Nucleus accumbens (tissue), 56 donors: ENCODE data around the gene HYAL1.
"Not testable (repeated sequence)": the region's sequence is repeated elsewhere in the genome, so short reads cannot be mapped to it uniquely, and the experiment has no call there.

ENCODE experiments used
- DNase-seq, 56 donors: peaks; one replicate each; lab custom pipeline; 2025; lab: John Stamatoyannopoulos, UW

The HYAL1 gene

DNA sequence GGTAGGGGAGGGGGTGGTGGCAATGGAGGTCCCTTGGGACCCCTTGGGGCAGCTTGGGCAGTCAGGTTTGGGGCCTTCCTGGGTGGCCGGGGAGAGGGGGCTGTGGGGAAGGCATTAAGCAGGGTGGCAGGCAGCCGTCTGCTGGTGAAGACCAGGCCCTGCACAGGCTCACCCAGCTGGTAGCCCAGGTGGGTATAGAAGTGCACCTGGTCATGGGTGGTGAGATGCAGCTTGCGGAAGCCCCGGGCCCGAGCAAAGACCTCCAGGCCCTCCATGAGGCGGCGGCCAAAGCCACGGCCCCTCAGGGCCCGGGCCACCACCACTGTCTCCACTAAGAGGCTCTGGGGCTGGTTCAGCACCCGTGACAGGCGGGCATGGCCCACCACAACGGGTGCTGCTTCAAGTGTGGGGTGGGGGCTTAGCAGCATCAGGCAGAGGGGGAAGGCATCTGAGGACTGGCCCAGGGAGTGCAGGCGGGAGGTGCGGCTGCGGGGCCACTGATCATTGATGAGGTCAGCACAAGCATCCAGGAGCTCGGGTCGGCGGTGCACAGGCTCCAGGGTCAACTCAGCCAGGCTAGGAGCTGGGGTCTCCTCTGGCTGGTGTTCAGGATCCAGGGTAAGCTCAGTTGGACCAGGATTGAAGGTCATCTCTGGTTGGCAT, 6.5 kb downstream of the HYAL1 start:
- DNase-seq: no peak

DNA sequence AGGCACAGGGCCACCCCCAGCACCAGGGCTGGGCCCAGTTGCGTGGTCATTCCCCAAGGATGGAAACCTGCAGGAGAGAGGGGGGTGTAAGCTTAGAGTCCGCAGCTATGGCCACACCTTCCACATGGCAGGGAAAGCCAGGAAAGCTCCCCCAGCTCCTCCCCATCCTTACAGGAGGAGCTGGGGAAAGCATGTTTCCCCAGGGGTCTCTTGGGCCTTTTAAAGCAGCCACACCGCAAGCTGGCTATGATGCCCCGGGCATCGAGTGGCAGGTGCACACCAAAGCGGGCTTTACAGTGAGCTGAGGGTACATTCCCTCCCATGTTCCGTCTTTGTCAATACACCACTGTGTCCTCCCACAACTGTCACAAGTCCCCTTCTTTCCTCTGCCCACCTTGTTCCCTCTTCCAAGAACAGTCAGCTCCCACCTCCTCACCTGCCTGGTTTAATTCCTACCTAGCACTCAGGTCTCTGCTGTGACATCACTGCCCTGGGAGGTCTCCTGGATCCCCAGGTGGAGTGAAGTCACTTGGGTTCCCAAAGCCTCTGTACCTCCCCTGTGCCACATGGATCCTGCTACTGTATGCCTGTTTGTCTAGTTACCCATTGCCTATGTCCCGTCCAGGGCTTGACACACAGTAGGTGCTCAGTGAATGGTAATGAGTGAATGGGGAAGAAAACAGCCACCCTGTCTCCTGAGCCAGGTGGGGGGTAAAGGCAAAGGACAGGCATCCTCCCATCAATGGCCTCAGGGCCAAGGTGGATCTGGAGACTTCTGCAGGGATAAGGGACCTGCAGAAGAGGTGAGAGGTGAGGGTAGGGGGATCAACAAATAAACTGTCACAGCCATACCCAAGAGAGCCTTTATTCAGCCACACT, 7.6 kb downstream of the HYAL1 start:
- peak in 5 of 56 donors; percentile 12 to 44 (median 39) for DNase-seq

GRCh38 chr3:50294492-50295403, 8.6 kb downstream of the HYAL1 start:
- no peak for DNase-seq

GRCh38 chr3:50294089-50294488, 9.3 kb downstream of the HYAL1 start:
- DNase-seq: no peak

- no peak for DNase-seq
Observed at GRCh38 chr3:50293079-50293801, 10.1 kb downstream of the HYAL1 start.

GRCh38 chr3:50292159-50293078, 11.0 kb downstream of the HYAL1 start, which contains the start of gene IFRD2:
Gene IFRD2 (minus strand): TSS chr3:50292429. CDS start chr3:50292274, 155 bp downstream.
- DNase-seq: peak; percentile 86 to 99 (median 97)

GRCh38 chr3:50290161-50290641, 13.2 kb downstream of the HYAL1 start:
- no peak for DNase-seq

DNA sequence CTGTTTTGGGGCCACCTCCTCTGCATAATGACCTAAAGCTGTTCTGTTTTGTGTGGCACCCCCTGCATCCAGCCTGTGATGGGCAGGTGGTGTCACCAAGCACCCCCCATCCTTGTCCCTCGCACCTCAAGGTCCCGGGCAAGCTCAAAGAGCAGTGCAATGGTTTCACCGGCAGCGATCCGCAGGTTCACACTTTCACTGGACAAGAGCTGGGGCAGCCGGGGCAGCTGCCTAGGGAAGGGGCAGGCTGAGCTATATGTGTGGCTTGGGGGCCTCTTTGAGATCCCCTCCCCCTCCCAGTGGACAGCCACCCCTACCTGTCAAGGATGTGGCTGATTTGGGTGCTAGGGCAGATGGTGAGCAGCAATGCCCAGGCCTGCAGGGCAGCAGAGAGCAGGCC, 14.2 kb downstream of the HYAL1 start:
- no peak for DNase-seq

DNA sequence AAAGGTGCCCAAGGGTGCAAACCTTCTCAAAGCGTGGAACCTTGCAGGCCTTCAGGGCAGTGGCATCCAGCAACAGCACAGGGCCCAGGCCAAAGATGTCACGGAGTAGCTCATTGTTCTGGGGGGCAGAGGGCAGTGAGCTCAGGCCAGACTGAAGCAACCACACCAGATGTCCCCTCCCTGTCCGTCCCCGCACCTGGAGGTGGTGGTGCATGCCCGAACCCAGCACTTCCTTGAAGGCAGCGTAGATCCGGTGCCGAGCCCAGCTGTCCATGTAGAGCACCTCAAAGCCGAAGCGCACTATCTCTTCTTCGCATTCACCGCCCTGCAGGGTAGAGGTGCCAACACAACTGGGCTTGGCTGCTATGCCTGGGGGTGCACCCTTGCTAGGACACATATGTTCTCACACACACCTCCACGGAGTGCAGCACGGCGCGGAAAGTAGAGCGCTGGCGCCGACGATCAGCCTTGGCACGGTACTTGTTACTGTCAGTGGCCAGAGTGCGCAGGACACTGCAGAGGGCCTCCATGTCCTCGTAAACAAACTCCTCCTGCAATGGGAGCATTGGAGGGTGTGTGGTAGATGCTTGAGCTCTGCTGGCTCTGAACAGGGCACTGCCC, 14.9 kb downstream of the HYAL1 start:
- DNase-seq: no peak

- no peak for DNase-seq
Observed at GRCh38 chr3:50287262-50287661, 16.1 kb downstream of the HYAL1 start.

DNA sequence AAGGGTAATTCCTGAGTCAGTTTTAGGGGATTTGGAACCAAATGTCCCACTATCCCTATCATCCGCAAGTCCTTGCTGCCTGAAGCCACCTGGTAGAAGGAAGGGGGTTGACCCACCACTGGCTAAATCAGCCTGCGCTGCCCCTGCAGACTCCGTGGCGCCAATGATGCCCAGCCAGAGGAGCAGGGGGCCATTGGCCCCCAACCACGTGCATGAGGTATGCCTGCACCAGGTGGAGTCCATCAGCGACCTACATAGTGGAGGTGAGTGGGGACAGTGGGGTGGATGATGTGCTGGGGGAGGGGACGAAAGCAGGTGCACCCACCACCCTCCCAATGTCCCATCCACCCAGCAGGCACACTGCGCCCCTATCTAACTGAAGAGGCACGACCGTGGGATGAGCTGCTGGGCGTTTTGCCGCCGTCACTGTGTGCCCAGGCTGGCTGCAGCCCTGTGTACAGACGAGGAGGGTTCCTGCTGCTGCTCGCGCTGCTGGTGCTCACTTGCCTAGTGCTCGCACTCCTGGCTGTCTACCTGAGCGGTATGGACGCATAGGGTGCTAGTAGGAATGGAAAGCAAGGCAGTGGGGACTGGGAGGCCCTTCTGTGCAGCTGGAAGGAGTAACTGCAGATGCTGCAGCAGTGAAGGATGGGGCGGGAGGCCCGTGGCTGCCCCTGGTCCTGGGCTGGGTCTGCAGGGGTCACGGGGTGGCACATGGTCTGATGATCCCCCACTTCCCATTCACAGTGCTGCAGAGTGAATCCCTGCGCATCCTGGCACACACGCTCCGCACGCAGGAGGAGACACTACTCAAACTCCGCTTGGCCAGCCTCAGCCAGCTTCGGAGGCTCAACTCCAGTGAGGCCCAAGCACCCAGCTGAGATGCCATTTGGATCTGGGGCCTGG, 16.8 kb downstream of the HYAL1 start:
- DNase-seq: no peak

GRCh38 chr3:50284121-50284520, 19.3 kb downstream of the HYAL1 start:
- DNase-seq: not testable (repeated sequence)

DNA sequence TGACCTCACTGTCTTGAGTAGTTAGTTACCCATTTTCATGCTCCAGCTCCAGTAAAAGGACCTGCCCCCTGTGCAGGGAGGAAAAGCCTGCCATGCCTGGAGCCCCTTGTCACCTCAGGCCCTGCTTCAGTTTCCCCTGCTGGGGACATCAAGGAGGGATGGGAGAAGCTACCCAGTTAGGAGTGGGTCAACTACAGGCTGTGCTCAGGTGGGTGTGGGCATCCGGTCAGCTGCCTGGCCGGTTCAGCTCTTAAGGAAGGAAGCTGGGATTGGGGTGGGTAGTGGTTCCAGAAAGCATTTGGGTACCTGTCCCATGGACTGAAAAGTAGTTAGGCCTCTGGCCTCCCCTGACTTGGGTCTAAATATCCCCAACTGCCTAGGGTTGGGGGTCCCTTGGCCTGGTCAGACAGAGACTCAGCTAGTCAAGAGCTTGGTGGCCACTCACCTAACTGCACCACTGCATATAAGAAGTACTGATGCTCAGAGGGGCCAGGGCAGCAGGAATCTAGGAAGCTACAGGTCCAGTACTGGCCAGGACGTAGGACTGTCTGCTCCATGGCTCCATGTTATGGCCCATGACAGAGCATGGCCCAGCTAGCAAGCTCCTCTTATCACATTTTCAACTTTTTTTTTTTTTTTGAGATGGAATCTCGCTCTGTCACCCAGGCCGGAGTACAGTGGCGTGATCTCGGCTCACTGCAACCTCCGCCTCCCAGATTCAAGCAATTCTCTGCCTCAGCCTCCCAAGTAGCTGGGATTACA, 23.9 kb downstream of the HYAL1 start:
- no peak for DNase-seq

- peak in 14 of 56 donors; percentile 27 to 77 (median 58) for DNase-seq
Observed at GRCh38 chr3:50278880-50279224, 24.5 kb downstream of the HYAL1 start, which contains the start of gene LSMEM2. Gene LSMEM2 (plus strand): TSS chr3:50279087. CDS start chr3:50279114, 27 bp downstream.

DNA sequence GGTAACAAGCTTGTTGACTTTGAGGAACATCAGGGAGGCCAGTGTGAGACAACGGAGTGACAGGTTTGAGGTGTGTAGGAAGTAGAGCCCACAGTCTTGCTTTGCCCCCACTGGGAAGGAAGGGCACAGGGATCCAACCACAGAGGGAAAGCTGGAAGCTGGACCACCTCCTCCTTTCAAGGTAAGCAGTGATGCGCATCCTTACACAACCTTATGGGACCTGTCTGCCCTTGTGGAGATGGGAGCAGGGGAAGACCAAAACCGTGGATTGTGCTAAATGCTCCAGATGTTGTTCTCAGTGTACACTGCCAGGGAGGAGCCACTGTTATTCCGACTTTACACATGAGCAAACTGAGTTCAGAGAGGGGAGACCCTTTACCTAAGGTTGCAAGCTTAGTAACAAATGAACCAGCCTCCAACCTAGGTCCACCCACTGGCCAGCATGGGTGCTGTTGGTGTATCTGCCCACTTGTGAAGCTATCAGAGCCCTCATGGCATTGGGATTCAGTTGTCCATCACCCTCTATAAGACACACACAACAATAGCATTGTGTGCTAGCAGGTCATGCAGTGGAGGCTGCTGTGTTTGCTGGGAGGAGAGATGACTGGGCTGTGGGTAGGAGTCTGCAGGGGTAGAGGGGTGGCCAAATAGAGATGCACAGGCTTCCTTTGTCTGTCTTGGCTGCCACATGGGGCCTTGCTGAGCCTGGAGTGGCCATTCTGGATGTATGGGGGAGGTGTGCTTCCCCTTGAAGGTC, 25.1 kb downstream of the HYAL1 start:
- DNase-seq: peak in 26 of 56 donors; percentile 17 to 77 (median 50)

DNA sequence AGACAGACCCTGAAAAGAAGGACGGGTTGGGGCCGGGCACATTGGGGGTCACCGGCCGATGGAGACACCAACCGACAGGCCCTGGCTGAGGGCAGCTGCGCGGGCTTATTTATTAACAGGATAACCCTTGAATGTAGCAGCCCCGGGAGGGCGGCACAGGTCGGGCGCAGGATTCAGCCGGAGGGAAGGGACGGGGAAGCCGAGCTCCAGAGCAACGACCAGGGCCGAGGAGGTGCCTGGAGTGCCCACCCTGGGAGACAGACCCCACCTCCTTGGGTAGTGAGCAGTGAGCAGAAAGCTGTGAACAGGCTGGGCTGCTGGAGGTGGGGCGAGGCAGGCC, 26.6 kb downstream of the HYAL1 start:
- no peak for DNase-seq
